ENCODE data around the gene CLUH.
"Not testable (repeated sequence)": the region's sequence is repeated elsewhere in the genome, so short reads cannot be mapped to it uniquely, and the experiment has no call there.

Gene CLUH

DNA sequence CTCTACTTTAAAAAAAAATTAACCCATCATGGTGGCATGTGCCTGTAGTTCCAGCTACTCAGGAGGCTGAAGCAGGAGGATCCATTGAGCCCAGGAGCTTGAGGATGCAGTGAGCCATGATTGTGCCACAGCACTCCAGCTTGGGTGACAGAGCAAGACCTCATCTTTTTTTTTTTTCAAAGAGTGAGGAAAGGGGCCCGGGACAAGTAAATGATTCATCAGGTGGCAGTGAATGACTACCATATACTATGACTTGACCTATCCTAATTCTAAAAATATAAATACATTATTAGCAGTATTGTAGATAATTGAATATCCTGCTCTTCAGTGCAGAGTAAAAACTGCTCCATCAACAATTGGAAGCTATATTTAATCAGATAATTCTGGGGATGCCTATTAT, 55.3 kb downstream of the CLUH start:
- TF ChIP-seq, protein P1, sequence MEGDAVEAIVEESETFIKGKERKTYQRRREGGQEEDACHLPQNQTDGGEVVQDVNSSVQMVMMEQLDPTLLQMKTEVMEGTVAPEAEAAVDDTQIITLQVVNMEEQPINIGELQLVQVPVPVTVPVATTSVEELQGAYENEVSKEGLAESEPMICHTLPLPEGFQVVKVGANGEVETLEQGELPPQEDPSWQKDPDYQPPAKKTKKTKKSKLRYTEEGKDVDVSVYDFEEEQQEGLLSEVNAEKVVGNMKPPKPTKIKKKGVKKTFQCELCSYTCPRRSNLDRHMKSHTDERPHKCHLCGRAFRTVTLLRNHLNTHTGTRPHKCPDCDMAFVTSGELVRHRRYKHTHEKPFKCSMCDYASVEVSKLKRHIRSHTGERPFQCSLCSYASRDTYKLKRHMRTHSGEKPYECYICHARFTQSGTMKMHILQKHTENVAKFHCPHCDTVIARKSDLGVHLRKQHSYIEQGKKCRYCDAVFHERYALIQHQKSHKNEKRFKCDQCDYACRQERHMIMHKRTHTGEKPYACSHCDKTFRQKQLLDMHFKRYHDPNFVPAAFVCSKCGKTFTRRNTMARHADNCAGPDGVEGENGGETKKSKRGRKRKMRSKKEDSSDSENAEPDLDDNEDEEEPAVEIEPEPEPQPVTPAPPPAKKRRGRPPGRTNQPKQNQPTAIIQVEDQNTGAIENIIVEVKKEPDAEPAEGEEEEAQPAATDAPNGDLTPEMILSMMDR (IDR thresholded peaks at IDR 0.05; ENCODE audit: low read depth, low read length), result no peak
- no peaks in the 10 kb centered on the region for H3K27me3 ChIP-seq (ENCODE audit: insufficient read depth, low read depth, severe bottlenecking)
- no peak overlapping the region for H3K27ac ChIP-seq
- no peak overlapping the region for H3K4me3 ChIP-seq (ENCODE audit: low read depth, low read length)
- DNase-seq, result no peak
- peaks cover 39% of the 10 kb centered on the region for H3K36me3 ChIP-seq
- H3K9me3 ChIP-seq (ENCODE audit: severe bottlenecking), result no peaks in the 10 kb centered on the region

- H3K36me3 ChIP-seq, result peaks cover 40% of the 10 kb centered on the region
- H3K27ac ChIP-seq, result no peak overlapping the region
- no peak for DNase-seq
- H3K4me3 ChIP-seq (ENCODE audit: low read depth, low read length), result no peak overlapping the region
- no peaks in the 10 kb centered on the region for H3K27me3 ChIP-seq (ENCODE audit: insufficient read depth, low read depth, severe bottlenecking)
- TF ChIP-seq, protein P1 (IDR thresholded peaks at IDR 0.05; ENCODE audit: low read depth, low read length), result no peak
- H3K9me3 ChIP-seq (ENCODE audit: severe bottlenecking), result no peaks in the 10 kb centered on the region
Observed at GRCh38 chr17:2655546-2655945, 56.0 kb downstream of the CLUH start.

DNA sequence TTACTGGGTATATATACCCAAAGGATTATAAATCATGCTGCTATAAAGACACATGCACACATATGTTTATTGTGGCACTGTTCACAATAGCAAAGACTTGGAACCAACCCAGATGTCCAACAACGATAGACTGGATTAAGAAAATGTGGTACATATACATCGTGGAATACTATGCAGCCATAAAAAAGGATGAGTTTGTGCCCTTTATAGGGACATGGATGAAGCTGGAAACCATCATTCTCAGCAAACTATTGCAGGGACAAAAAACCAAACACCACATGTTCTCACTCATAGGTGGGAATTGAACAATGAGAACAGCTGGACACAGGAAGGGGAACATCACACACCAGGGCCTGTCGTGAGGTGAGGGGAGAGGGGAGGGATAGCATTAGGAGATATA, 58.7 kb downstream of the CLUH start:
- not testable (repeated sequence) for H3K9me3 ChIP-seq (ENCODE audit: severe bottlenecking); H3K4me3 ChIP-seq (ENCODE audit: low read depth, low read length); H3K27me3 ChIP-seq (ENCODE audit: insufficient read depth, low read depth, severe bottlenecking); H3K27ac ChIP-seq; DNase-seq
- H3K36me3 ChIP-seq, result peaks cover 39% of the 10 kb centered on the region

- Histone ChIP-seq H3K36me3 (peaks cover 56% of the 10 kb centered on the region), H3K27me3 (ENCODE audit: insufficient read depth, low read depth, severe bottlenecking) (no peaks in the 10 kb centered on the region), H3K9me3 (ENCODE audit: severe bottlenecking) (no peaks in the 10 kb centered on the region), H3K4me3 (ENCODE audit: low read depth, low read length) (no peak overlapping the region), H3K27ac (no peak overlapping the region)
- TF ChIP-seq, protein P1 (IDR thresholded peaks at IDR 0.05; ENCODE audit: low read depth, low read length), result no peak
- DNase-seq, result no peak
Observed at GRCh38 chr17:2649191-2649590, 62.4 kb downstream of the CLUH start.

DNA sequence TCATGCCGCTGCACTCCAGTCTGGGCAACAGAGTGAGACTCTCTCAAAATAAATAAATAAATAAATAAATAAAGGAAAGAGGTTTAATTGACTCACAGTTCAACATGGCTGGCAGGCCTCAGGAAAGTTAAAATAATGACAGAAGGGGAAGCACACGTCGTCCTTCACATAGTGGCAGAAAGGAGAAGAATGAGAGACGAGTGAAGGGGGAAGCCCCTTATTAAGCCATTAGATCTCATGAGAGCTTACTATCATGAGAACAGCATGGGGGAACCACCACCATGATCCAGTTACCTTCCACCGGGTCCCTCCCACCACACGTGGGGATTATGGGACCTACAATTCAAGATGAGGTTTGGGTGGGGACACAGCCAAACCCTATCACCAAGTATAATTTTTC, 63.6 kb downstream of the CLUH start:
- H3K36me3 ChIP-seq, result peaks cover 63% of the 10 kb centered on the region
- no peaks in the 10 kb centered on the region for H3K27me3 ChIP-seq (ENCODE audit: insufficient read depth, low read depth, severe bottlenecking)
- TF ChIP-seq, protein P1 (IDR thresholded peaks at IDR 0.05; ENCODE audit: low read depth, low read length), result no peak
- no peak overlapping the region for H3K4me3 ChIP-seq (ENCODE audit: low read depth, low read length)
- no peak overlapping the region for H3K27ac ChIP-seq
- no peak for DNase-seq
- H3K9me3 ChIP-seq (ENCODE audit: severe bottlenecking), result no peaks in the 10 kb centered on the region

DNA sequence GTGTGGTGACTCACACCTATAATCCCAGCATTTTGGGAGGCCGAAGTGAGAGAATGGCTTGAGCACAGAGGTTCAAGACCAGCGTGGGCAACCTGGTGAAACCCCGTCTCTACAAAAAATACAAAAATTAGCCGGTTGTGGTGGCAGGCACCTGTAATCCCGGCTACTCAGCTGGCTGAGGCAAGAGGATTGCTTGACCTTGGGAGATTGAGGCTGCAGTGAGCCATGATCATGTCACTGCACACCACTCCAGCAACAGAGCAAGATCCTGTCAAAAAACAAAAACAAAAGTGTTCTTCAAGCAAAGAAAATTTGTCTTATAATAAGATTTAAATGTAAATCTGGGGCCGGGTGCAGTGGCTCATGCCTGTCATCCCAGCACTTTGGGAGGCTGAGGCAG, 66.6 kb downstream of the CLUH start:
- H3K4me3 ChIP-seq (ENCODE audit: low read depth, low read length), result no peak overlapping the region
- H3K27me3 ChIP-seq (ENCODE audit: insufficient read depth, low read depth, severe bottlenecking), result no peaks in the 10 kb centered on the region
- TF ChIP-seq, protein P1 (IDR thresholded peaks at IDR 0.05; ENCODE audit: low read depth, low read length), result no peak
- no peak for DNase-seq
- peaks cover 68% of the 10 kb centered on the region for H3K36me3 ChIP-seq
- no peaks in the 10 kb centered on the region for H3K9me3 ChIP-seq (ENCODE audit: severe bottlenecking)
- no peak overlapping the region for H3K27ac ChIP-seq

Measured in WERI-Rb-1 (cell line).